Measurements from ENCODE around the gene GSN.

Gene GSN

DNA sequence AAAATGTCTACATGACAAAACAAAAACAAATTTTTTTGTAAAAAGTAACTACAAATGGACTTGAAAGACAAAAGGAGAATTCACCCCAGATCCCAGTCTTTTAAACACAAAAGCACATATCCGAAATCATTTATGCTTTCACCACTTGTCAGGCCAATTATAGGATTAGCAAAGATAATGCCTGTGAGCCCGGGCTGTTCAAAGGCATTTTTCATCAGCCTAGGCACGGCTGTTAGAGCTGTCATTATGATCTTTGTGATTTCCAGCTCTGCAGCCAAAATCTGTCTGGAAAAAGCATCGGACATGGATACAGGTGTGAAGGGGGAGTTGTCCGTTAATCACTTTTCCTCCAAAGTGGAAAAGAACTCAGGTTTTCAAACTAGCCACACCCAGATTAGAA is 42.7 kb upstream of the GSN start:
- Histone ChIP-seq H3K4me2 (ENCODE audit: low read depth, low read length, poor library complexity, severe bottlenecking) (no peak overlapping the region), H3K4me3 (ENCODE audit: low read length, poor library complexity, severe bottlenecking) (no peak overlapping the region), H3F3A (ENCODE audit: low read depth) (no peaks in the 10 kb centered on the region), H3K79me2 (ENCODE audit: insufficient read depth, low read length) (no peaks in the 10 kb centered on the region), H3K9me3 (ENCODE audit: insufficient read depth, low read depth, low read length) (no peaks in the 10 kb centered on the region), H3K4me1 (ENCODE audit: insufficient read depth, low read length, poor library complexity, severe bottlenecking) (no peaks in the 10 kb centered on the region), H3K27me3 (ENCODE audit: insufficient read depth, low read length, poor library complexity, severe bottlenecking) (no peaks in the 10 kb centered on the region), H3K9ac (ENCODE audit: low read depth, low read length, poor library complexity, severe bottlenecking) (no peak overlapping the region), H4K20me1 (ENCODE audit: insufficient read depth, low read length, poor library complexity, severe bottlenecking) (no peaks in the 10 kb centered on the region), H2AFZ (ENCODE audit: low read length) (no peak overlapping the region), H3K9me2 (replicated peaks; ENCODE audit: low read depth, low read length) (no peaks in the 10 kb centered on the region), H3K36me3 (ENCODE audit: insufficient read depth, low read length) (no peaks in the 10 kb centered on the region)
- TF ChIP-seq, protein P1, sequence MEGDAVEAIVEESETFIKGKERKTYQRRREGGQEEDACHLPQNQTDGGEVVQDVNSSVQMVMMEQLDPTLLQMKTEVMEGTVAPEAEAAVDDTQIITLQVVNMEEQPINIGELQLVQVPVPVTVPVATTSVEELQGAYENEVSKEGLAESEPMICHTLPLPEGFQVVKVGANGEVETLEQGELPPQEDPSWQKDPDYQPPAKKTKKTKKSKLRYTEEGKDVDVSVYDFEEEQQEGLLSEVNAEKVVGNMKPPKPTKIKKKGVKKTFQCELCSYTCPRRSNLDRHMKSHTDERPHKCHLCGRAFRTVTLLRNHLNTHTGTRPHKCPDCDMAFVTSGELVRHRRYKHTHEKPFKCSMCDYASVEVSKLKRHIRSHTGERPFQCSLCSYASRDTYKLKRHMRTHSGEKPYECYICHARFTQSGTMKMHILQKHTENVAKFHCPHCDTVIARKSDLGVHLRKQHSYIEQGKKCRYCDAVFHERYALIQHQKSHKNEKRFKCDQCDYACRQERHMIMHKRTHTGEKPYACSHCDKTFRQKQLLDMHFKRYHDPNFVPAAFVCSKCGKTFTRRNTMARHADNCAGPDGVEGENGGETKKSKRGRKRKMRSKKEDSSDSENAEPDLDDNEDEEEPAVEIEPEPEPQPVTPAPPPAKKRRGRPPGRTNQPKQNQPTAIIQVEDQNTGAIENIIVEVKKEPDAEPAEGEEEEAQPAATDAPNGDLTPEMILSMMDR (conservative IDR thresholded peaks at IDR 0.05; ENCODE audit: low read length) = no peak
- TF ChIP-seq EZH2phosphoT487 (IDR thresholded peaks at IDR 0.05; ENCODE audit: borderline replicate concordance) = no peak

DNA sequence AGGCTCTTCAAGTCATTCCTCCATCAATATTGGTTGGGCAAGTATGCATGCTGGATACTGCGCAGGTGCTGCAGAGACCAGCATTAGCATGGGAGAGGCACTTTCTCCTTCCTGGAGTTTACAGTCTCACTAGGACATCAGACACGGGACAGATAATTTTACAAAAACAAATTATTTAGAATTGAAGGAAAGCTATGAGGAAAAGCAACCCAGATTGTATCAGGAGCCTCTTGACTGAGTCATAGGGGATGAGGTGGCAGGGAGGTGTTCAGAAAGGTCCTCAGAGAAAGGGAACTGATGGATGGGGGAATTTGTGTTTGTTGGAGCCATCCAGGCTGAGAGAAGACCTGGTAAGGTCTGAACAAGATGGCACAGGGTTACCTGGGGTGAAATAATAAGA is 41.8 kb upstream of the GSN start:
- Histone ChIP-seq H3K9ac (ENCODE audit: low read depth, low read length, poor library complexity, severe bottlenecking) (no peak overlapping the region), H3K4me3 (ENCODE audit: low read length, poor library complexity, severe bottlenecking) (no peak overlapping the region), H3K9me2 (replicated peaks; ENCODE audit: low read depth, low read length) (no peaks in the 10 kb centered on the region), H3K4me1 (ENCODE audit: insufficient read depth, low read length, poor library complexity, severe bottlenecking) (no peaks in the 10 kb centered on the region), H3F3A (ENCODE audit: low read depth) (no peaks in the 10 kb centered on the region), H4K20me1 (ENCODE audit: insufficient read depth, low read length, poor library complexity, severe bottlenecking) (no peaks in the 10 kb centered on the region), H3K79me2 (ENCODE audit: insufficient read depth, low read length) (no peaks in the 10 kb centered on the region), H2AFZ (ENCODE audit: low read length) (no peak overlapping the region), H3K9me3 (ENCODE audit: insufficient read depth, low read depth, low read length) (no peaks in the 10 kb centered on the region), H3K27me3 (ENCODE audit: insufficient read depth, low read length, poor library complexity, severe bottlenecking) (no peaks in the 10 kb centered on the region), H3K36me3 (ENCODE audit: insufficient read depth, low read length) (no peaks in the 10 kb centered on the region), H3K4me2 (ENCODE audit: low read depth, low read length, poor library complexity, severe bottlenecking) (no peak overlapping the region)
- TF ChIP-seq, protein P1 (conservative IDR thresholded peaks at IDR 0.05; ENCODE audit: low read length) = no peak
- TF ChIP-seq EZH2phosphoT487 (IDR thresholded peaks at IDR 0.05; ENCODE audit: borderline replicate concordance) = no peak

DNA sequence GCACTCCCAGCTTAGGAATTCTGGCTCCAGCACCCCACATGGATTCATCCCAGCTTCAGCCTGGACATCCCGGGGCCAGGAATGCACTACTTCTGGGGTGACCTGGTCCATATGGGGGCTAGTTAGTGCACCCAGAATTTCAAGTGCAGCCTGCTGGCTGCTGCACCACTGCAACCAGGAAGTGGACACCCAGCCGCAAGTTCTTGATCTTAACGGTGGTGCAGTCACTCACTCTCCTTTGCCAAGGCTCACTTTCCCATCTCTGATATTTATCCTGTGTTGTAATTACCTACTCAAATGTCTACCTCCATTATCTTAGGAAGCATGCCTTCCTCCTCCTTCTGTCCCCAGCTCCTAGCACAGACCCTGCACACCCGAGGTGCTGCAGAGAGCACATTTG is 40.1 kb upstream of the GSN start:
- Histone ChIP-seq H3K36me3 (ENCODE audit: insufficient read depth, low read length) (no peaks in the 10 kb centered on the region), H3K4me3 (ENCODE audit: low read length, poor library complexity, severe bottlenecking) (no peak overlapping the region), H3K27me3 (ENCODE audit: insufficient read depth, low read length, poor library complexity, severe bottlenecking) (no peaks in the 10 kb centered on the region), H3K79me2 (ENCODE audit: insufficient read depth, low read length) (no peaks in the 10 kb centered on the region), H3K9me3 (ENCODE audit: insufficient read depth, low read depth, low read length) (no peaks in the 10 kb centered on the region), H4K20me1 (ENCODE audit: insufficient read depth, low read length, poor library complexity, severe bottlenecking) (no peaks in the 10 kb centered on the region), H3K4me2 (ENCODE audit: low read depth, low read length, poor library complexity, severe bottlenecking) (no peak overlapping the region), H3F3A (ENCODE audit: low read depth) (no peaks in the 10 kb centered on the region), H3K9me2 (replicated peaks; ENCODE audit: low read depth, low read length) (no peaks in the 10 kb centered on the region), H3K9ac (ENCODE audit: low read depth, low read length, poor library complexity, severe bottlenecking) (no peak overlapping the region), H3K4me1 (ENCODE audit: insufficient read depth, low read length, poor library complexity, severe bottlenecking) (no peaks in the 10 kb centered on the region), H2AFZ (ENCODE audit: low read length) (peak overlapping the region; percentile 69)
- TF ChIP-seq EZH2phosphoT487 (IDR thresholded peaks at IDR 0.05; ENCODE audit: borderline replicate concordance) = no peak
- TF ChIP-seq, protein P1 (conservative IDR thresholded peaks at IDR 0.05; ENCODE audit: low read length) = no peak
